Measurements from ENCODE around the gene MICAL2. TPM values are rescaled to one million over a fixed set of nuclear protein-coding genes. Genes with fewer than 3 reads are reported as not detected.
A peak's percentile ranks its signal among the peaks of the same experiment; 100 is the strongest.

MICAL2 gene
- total RNA-seq, 1 donor from 2014 or later: 197 TPM

- no peak for TF ChIP-seq CTCF (IDR thresholded peaks at IDR 0.05)
- ATAC-seq (no peak), DNase-seq (peak; percentile 55)
- no peaks in the 10 kb centered on the region for H3K9me3 ChIP-seq
- no peaks in the 10 kb centered on the region for H3K27me3 ChIP-seq
- H3K27ac ChIP-seq: peak overlapping the region; percentile 14
- intact Hi-C loops (cut with DNase I): no loop called here
- no peak overlapping the region for H3K4me3 ChIP-seq
- peaks cover 47% of the 10 kb centered on the region for H3K4me1 ChIP-seq
- H3K36me3 ChIP-seq: peaks cover 20% of the 10 kb centered on the region
These were observed 53.0 kb downstream of the MICAL2 start for GRCh38 chr11:12163181-12163941.

- intact Hi-C loops (cut with DNase I): no loop called here
- H3K4me3 ChIP-seq: no peak overlapping the region
- no peaks in the 10 kb centered on the region for H3K9me3 ChIP-seq
- peak; percentile 13 for DNase-seq
- H3K36me3 ChIP-seq: peaks cover 20% of the 10 kb centered on the region
- H3K27me3 ChIP-seq: no peaks in the 10 kb centered on the region
- TF ChIP-seq CTCF (IDR thresholded peaks at IDR 0.05): no peak
- no peak for ATAC-seq
- no peak overlapping the region for H3K27ac ChIP-seq
- H3K4me1 ChIP-seq: peaks cover 40% of the 10 kb centered on the region
These were observed 53.9 kb downstream of the MICAL2 start for GRCh38 chr11:12164061-12165014.

- Histone ChIP-seq H3K4me1 (peaks cover 29% of the 10 kb centered on the region), H3K9me3 (no peaks in the 10 kb centered on the region), H3K36me3 (peaks cover 20% of the 10 kb centered on the region), H3K27ac (no peak overlapping the region), H3K4me3 (no peak overlapping the region), H3K27me3 (no peaks in the 10 kb centered on the region)
- ATAC-seq (no peak), DNase-seq (peak; percentile 46)
- no peak for TF ChIP-seq CTCF (IDR thresholded peaks at IDR 0.05)
- intact Hi-C loops (cut with DNase I): no loop called here
These were observed 55.0 kb downstream of the MICAL2 start for GRCh38 chr11:12165237-12165875.

GRCh38 chr11:12166299-12167060 is 56.1 kb downstream of the MICAL2 start:
- H3K4me3 ChIP-seq: no peak overlapping the region
- TF ChIP-seq CTCF (IDR thresholded peaks at IDR 0.05): no peak
- ATAC-seq (no peak), DNase-seq (peak; percentile 17)
- H3K27me3 ChIP-seq: no peaks in the 10 kb centered on the region
- H3K4me1 ChIP-seq: peaks cover 27% of the 10 kb centered on the region
- peak overlapping the region; percentile 58 for H3K27ac ChIP-seq
- peaks cover 20% of the 10 kb centered on the region for H3K36me3 ChIP-seq
- H3K9me3 ChIP-seq: no peaks in the 10 kb centered on the region
- intact Hi-C loops (cut with DNase I): no loop called here

Data from upper lobe of right lung (tissue), 1 donor.